ENCODE data around the gene SNED1.
"Not testable (repeated sequence)": the region's sequence is repeated elsewhere in the genome, so short reads cannot be mapped to it uniquely, and the experiment has no call there.

Gene SNED1

GRCh38 chr2:241083091-241083415 lies 84.6 kb downstream of the SNED1 start:
- no peak overlapping the region for H3K4me3 Mint-ChIP-seq
- no peak for DNase-seq
- peaks cover 7% of the 10 kb centered on the region for H3K9me3 Mint-ChIP-seq
- H3K36me3 Mint-ChIP-seq (ENCODE audit: low read depth) = peaks cover 51% of the 10 kb centered on the region
- peaks cover 5% of the 10 kb centered on the region for H3K4me1 Mint-ChIP-seq (ENCODE audit: low read depth)
- peak overlapping the region; percentile 56 for H3K27ac Mint-ChIP-seq
- H3K27me3 Mint-ChIP-seq = no peaks in the 10 kb centered on the region

GRCh38 chr2:241084856-241085444 lies 86.5 kb downstream of the SNED1 start:
- DNase-seq = no peak
- H3K4me3 Mint-ChIP-seq = no peak overlapping the region
- H3K4me1 Mint-ChIP-seq (ENCODE audit: low read depth) = peaks cover 7% of the 10 kb centered on the region
- H3K27ac Mint-ChIP-seq = no peak overlapping the region
- no peaks in the 10 kb centered on the region for H3K27me3 Mint-ChIP-seq
- H3K36me3 Mint-ChIP-seq (ENCODE audit: low read depth) = peaks cover 69% of the 10 kb centered on the region
- H3K9me3 Mint-ChIP-seq = peaks cover 7% of the 10 kb centered on the region

- H3K4me3 Mint-ChIP-seq = no peak overlapping the region
- H3K27ac Mint-ChIP-seq = peak overlapping the region; percentile 7
Measured at GRCh38 chr2:241087420-241088268, 89.2 kb downstream of the SNED1 start.

GRCh38 chr2:241088376-241088775 lies 90.0 kb downstream of the SNED1 start:
- peak; percentile 13 for DNase-seq
- no peaks in the 10 kb centered on the region for H3K27me3 Mint-ChIP-seq
- H3K9me3 Mint-ChIP-seq = peaks cover 7% of the 10 kb centered on the region
- H3K27ac Mint-ChIP-seq = peak overlapping the region; percentile 71
- H3K36me3 Mint-ChIP-seq (ENCODE audit: low read depth) = peaks cover 93% of the 10 kb centered on the region
- H3K4me3 Mint-ChIP-seq = no peak overlapping the region
- H3K4me1 Mint-ChIP-seq (ENCODE audit: low read depth) = peaks cover 15% of the 10 kb centered on the region

More at GRCh38 chr2:241087420-241088268, 89.2 kb downstream of the SNED1 start:
- H3K9me3 Mint-ChIP-seq = peaks cover 7% of the 10 kb centered on the region
- peaks cover 90% of the 10 kb centered on the region for H3K36me3 Mint-ChIP-seq (ENCODE audit: low read depth)
- H3K4me1 Mint-ChIP-seq (ENCODE audit: low read depth) = peaks cover 14% of the 10 kb centered on the region
- no peak for DNase-seq
- H3K27me3 Mint-ChIP-seq = no peaks in the 10 kb centered on the region

- H3K4me3 Mint-ChIP-seq = no peak overlapping the region
- H3K27me3 Mint-ChIP-seq = no peaks in the 10 kb centered on the region
- peaks cover 95% of the 10 kb centered on the region for H3K36me3 Mint-ChIP-seq (ENCODE audit: low read depth)
- DNase-seq = peak; percentile 14
- peaks cover 7% of the 10 kb centered on the region for H3K9me3 Mint-ChIP-seq
- peak overlapping the region; percentile 71 for H3K27ac Mint-ChIP-seq
- peaks cover 19% of the 10 kb centered on the region for H3K4me1 Mint-ChIP-seq (ENCODE audit: low read depth)
Measured at GRCh38 chr2:241088791-241089732, 90.6 kb downstream of the SNED1 start.

GRCh38 chr2:241091201-241091600 lies 92.8 kb downstream of the SNED1 start:
- Mint-ChIP-seq H3K4me1 (ENCODE audit: low read depth) (peaks cover 36% of the 10 kb centered on the region), H3K36me3 (ENCODE audit: low read depth) (peaks cover 96% of the 10 kb centered on the region), H3K27ac (peak overlapping the region; percentile 80), H3K27me3 (no peaks in the 10 kb centered on the region), H3K4me3 (no peak overlapping the region), H3K9me3 (peaks cover 3% of the 10 kb centered on the region)
- peak; percentile 20 for DNase-seq

- Mint-ChIP-seq H3K36me3 (ENCODE audit: low read depth) (peaks cover 96% of the 10 kb centered on the region), H3K4me3 (no peak overlapping the region), H3K27ac (peak overlapping the region; percentile 61), H3K27me3 (no peaks in the 10 kb centered on the region), H3K4me1 (ENCODE audit: low read depth) (peaks cover 43% of the 10 kb centered on the region), H3K9me3 (no peaks in the 10 kb centered on the region)
- peak; percentile 18 for DNase-seq
Measured at GRCh38 chr2:241091734-241092445, 93.5 kb downstream of the SNED1 start.

- Mint-ChIP-seq H3K27me3 (no peaks in the 10 kb centered on the region), H3K36me3 (ENCODE audit: low read depth) (peaks cover 96% of the 10 kb centered on the region), H3K4me3 (no peak overlapping the region), H3K9me3 (no peaks in the 10 kb centered on the region), H3K27ac (peak overlapping the region; percentile 38), H3K4me1 (ENCODE audit: low read depth) (peaks cover 51% of the 10 kb centered on the region)
- no peak for DNase-seq
Measured at GRCh38 chr2:241092677-241093076, 94.3 kb downstream of the SNED1 start.

GRCh38 chr2:241093133-241093781 lies 94.8 kb downstream of the SNED1 start:
- H3K9me3 Mint-ChIP-seq, H3K4me3 Mint-ChIP-seq, DNase-seq, H3K27me3 Mint-ChIP-seq: not testable (repeated sequence)
- peaks cover 55% of the 10 kb centered on the region for H3K4me1 Mint-ChIP-seq (ENCODE audit: low read depth)
- H3K36me3 Mint-ChIP-seq (ENCODE audit: low read depth) = peaks cover 96% of the 10 kb centered on the region
- peak overlapping the region; percentile 38 for H3K27ac Mint-ChIP-seq

GRCh38 chr2:241094172-241094571 lies 95.8 kb downstream of the SNED1 start:
- peaks cover 96% of the 10 kb centered on the region for H3K36me3 Mint-ChIP-seq (ENCODE audit: low read depth)
- no peak overlapping the region for H3K4me3 Mint-ChIP-seq
- peaks cover 64% of the 10 kb centered on the region for H3K4me1 Mint-ChIP-seq (ENCODE audit: low read depth)
- H3K9me3 Mint-ChIP-seq = no peaks in the 10 kb centered on the region
- DNase-seq = no peak
- peak overlapping the region; percentile 98 for H3K27ac Mint-ChIP-seq
- H3K27me3 Mint-ChIP-seq = no peaks in the 10 kb centered on the region

- Mint-ChIP-seq H3K4me1 (ENCODE audit: low read depth) (peaks cover 72% of the 10 kb centered on the region), H3K4me3 (no peak overlapping the region)
Measured at GRCh38 chr2:241094924-241095420, 96.6 kb downstream of the SNED1 start.

GRCh38 chr2:241095594-241096290 lies 97.3 kb downstream of the SNED1 start:
- no peak overlapping the region for H3K4me3 Mint-ChIP-seq
- no peak for DNase-seq
- H3K27ac Mint-ChIP-seq = peak overlapping the region; percentile 98
- peaks cover 97% of the 10 kb centered on the region for H3K36me3 Mint-ChIP-seq (ENCODE audit: low read depth)
- H3K27me3 Mint-ChIP-seq = no peaks in the 10 kb centered on the region
- H3K9me3 Mint-ChIP-seq = no peaks in the 10 kb centered on the region
- peaks cover 77% of the 10 kb centered on the region for H3K4me1 Mint-ChIP-seq (ENCODE audit: low read depth)

More at GRCh38 chr2:241094924-241095420, 96.6 kb downstream of the SNED1 start:
- Mint-ChIP-seq H3K36me3 (ENCODE audit: low read depth) (peaks cover 97% of the 10 kb centered on the region), H3K27me3 (no peaks in the 10 kb centered on the region), H3K27ac (peak overlapping the region; percentile 98), H3K9me3 (no peaks in the 10 kb centered on the region)
- no peak for DNase-seq

- no peaks in the 10 kb centered on the region for H3K9me3 Mint-ChIP-seq
- peaks cover 74% of the 10 kb centered on the region for H3K4me1 Mint-ChIP-seq (ENCODE audit: low read depth)
- no peaks in the 10 kb centered on the region for H3K27me3 Mint-ChIP-seq
- no peak for DNase-seq
- peaks cover 96% of the 10 kb centered on the region for H3K36me3 Mint-ChIP-seq (ENCODE audit: low read depth)
- H3K27ac Mint-ChIP-seq = peak overlapping the region; percentile 98
- H3K4me3 Mint-ChIP-seq = peak overlapping the region; percentile 46
Measured at GRCh38 chr2:241096979-241097378, 98.6 kb downstream of the SNED1 start.
